SKM-1 (cell line): Measurements from ENCODE around the gene NSRP1.
"Not testable (repeated sequence)": the region's sequence is repeated elsewhere in the genome, so short reads cannot be mapped to it uniquely, and the experiment has no call there.

Source experiments
- DNase-seq: peaks from one replicate; lab custom pipeline; 2025; ENCODE audit not compliant: unreplicated experiment; lab: John Stamatoyannopoulos, UW

NSRP1 gene

GRCh38 chr17:30116661-30117551 is at the start of gene NSRP1:
Gene NSRP1 (plus strand): TSS chr17:30116816. CDS start chr17:30116844, 28 bp downstream.
- DNase-seq = peak; percentile 86

DNA sequence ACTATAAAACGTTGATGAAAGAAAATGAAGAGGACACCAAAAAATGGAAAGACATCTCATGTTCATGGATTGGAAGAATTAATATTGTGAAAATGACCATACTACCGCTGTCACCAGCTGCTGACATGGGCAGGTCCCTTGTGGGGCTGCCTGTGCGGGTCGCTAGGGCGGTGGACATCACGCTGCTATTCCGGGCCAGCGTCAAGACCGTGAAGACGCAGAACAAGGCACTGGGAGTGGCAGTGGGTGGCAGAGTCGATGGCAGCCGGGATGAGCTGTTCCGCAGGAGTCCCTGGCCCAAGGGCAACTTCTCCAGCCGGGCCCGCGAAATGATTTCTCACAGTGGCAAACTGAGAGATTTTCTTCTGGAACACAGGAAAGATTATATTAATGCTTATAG is 48.2 kb upstream of the NSRP1 start:
- no peak for DNase-seq

DNA sequence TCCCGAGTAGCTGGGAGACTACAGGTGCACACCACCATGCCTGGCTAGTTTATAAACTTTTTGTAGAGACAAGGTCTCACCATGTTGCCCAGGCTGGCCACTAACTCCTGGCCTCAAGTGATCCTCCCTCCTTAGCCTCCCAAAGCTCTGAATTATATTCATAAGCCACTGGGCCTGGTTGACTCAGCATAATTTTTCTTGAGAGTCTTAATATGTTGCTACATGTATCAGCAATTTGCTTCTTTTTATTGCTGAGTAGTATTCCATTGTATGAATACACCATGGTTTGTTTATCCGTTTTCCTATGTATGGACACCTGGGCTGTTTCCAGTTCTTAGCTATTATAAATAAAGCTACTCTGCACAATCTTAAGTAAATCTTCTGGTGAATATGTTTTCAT is 42.4 kb upstream of the NSRP1 start:
- DNase-seq = no peak

- DNase-seq = no peak
These were observed 41.9 kb upstream of the NSRP1 start for GRCh38 chr17:30074730-30075129.

DNA sequence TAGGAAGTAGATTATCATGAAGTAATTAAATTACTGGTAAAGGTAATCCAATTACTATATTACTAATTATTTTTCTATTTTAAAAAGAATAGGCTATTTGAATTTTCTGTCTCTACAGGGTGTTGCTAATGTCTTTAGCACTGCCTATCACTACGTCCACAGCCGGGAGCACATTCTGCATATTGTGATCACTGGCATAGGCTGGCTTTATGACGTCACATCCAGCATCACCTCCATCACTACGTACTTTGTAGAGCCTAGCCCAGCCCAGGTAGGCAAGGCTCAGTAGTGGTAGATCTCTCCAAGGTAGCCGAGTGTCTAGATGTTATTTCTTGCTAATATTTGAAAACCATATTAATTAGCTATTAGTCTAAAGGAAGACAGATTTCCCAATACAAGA is 33.8 kb upstream of the NSRP1 start:
- no peak for DNase-seq

DNA sequence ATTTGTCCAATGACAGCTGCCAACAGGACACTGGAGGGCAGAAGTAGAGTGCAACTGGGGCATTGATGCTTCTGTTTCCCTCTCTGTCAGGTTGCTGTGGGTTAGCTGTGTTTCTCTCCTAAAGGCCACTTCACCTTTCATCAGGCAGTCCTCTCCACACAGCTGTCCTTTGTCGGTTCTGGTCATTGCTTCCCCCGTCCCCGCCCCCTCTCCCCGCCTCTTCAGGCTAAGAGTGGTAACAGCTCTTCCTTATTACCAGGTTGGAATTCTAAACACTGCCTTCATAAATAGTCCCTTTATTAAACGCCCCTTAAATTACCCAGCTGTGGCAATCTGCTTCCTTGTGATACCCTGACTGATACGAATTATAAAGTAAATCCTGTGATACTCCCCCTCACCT is 31.8 kb upstream of the NSRP1 start:
- DNase-seq = no peak

- peak; percentile 42 for DNase-seq
These were observed 29.7 kb upstream of the NSRP1 start for GRCh38 chr17:30086896-30087295.

- not testable (repeated sequence) for DNase-seq
These were observed 29.2 kb upstream of the NSRP1 start for GRCh38 chr17:30087431-30087830.

DNA sequence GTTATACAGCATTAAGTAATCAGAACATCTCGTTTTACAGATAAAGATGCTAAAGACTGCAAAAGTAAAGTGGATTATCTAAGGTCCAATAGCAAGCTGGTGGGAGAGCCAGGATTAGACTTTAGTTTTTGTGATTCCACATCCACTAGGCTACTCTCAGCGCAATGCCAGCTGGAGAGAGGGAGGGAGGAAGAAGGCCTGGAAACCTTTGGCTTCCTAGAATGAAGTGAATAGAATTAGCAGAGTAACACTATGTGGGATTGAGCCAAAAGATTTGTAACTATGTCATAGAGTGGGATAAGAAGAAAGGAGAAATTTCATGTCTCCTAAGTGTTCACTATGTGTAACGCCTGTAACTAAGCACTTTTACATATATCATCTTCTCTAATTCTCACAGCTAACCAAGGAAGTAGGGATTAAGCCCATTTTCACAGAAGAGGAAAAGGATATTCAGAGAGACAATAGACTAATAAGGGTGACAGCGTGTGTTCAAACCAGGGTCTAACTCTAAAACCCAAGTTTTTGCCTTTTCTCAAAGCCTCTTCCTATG is 25.4 kb upstream of the NSRP1 start:
- no peak for DNase-seq

GRCh38 chr17:30091771-30092170 is 24.8 kb upstream of the NSRP1 start:
- DNase-seq = no peak

GRCh38 chr17:30092886-30093285 is 23.7 kb upstream of the NSRP1 start:
- no peak for DNase-seq

DNA sequence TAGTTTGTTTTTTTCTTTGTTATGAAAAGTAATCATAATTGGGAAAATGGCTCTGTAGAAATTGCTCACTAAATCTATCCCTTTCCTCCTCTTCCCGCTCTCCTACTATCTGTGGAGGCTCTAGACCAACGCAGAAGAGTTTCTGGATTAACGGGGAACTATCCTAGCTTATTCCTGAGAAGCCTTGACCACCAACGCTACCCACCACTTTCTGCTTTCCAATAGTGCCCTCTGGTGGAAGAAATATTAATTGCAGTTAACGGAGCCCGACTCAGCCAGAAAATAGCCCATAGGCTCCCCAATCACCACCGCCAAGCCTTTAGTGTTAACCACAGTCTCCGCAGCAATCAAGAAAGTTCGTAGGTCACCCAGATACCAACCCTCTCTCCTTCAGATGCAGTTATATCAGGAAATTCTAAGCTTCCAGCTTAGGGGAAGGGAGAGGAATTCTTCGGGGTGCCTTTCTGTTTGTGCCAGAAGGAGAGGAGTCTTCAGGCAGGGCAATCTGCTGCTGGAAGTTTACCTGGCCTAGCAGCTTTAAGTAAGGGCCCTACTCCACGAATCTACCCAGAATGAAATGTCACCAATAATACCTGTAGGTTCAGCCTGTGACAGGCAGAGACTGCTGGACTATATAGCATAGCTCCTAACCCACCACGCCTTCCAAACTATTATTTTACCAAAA is 23.0 kb upstream of the NSRP1 start:
- peak; percentile 41 for DNase-seq

GRCh38 chr17:30095507-30096244 is 20.9 kb upstream of the NSRP1 start:
- peak; percentile 68 for DNase-seq

- DNase-seq = no peak
These were observed 14.8 kb upstream of the NSRP1 start for GRCh38 chr17:30101686-30102390.

GRCh38 chr17:30103921-30104320 is 12.7 kb upstream of the NSRP1 start:
- peak; percentile 14 for DNase-seq

- peak; percentile 99 for DNase-seq
These were observed 11.9 kb upstream of the NSRP1 start for GRCh38 chr17:30104575-30105339.

DNA sequence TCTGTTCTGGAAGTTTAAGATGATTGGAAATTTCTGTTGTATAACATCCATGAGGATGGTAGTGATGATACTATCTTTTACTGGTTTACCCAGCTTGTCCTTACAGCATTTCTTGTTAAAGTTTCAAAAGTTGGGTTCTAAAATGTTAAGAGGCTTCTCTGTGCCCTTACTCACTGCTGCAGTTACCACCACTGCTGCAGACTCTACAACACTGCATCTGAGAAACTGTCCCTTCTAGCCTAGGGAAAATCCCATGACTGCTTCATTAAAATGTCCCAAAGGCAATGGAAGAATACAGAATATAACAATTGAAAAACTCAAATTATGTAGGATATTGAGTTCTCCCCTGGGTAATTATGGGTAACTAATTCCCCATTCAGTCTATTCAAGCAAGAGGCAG is 3.8 kb upstream of the NSRP1 start:
- no peak for DNase-seq

DNA sequence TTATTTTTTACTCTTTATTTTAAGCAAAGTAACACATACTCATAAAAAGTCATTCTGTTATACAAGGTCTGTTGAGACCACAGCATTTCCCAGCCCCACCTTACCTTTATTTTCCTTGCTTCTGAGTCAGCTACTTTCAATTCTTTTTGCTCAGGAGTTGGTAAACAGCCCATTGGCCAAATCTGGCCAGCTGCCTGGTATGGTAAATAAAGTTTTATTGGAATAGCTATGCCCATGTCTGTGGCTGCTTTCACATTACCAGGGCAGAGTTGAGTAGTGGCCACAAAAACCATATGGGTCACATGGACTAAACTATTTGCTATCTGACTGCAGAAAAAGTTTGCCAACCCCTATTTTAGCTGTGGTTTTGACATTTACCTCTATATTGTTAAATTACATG is 3.4 kb upstream of the NSRP1 start:
- DNase-seq = no peak

- no peak for DNase-seq
These were observed 313 bp upstream of the NSRP1 start for GRCh38 chr17:30116345-30116660.

DNA sequence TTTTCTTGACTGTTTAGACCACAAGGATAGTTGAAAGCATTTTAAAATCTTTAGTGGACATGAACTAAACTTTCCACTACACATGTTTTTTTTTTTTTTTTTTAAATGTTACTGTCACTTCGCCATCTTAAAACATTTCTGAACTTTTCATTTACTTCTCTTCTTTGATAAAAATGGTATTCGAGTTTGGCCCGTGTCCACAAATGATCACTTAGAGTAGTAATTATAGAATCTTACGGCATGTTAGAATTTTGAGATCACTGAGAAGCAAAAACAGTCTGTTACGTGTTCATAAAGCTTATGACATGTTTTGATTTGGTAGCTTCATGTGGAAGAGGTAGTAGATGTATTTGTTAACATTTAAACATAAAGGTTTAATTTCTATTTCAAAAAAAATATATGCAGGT is 1.1 kb downstream of the NSRP1 start:
- no peak for DNase-seq
